ENCODE results near the gene AGPAT3.

AGPAT3 gene

GRCh38 chr21:43909741-43910400, 44.8 kb downstream of the AGPAT3 start:
- H3K79me2 ChIP-seq, result peaks cover 19% of the 10 kb centered on the region
- no peak overlapping the region for H3K9ac ChIP-seq
- H3K4me1 ChIP-seq, result peaks cover 8% of the 10 kb centered on the region
- no peak overlapping the region for H3K27ac ChIP-seq
- H3K36me3 ChIP-seq (ENCODE audit: control insufficient read depth, insufficient read depth, low read length), result no peaks in the 10 kb centered on the region
- no peak overlapping the region for H2AFZ ChIP-seq
- H3K4me2 ChIP-seq (ENCODE audit: low read length), result no peak overlapping the region
- TF ChIP-seq CTCF (IDR thresholded peaks at IDR 0.05), result no peak
- H3K27me3 ChIP-seq (ENCODE audit: control insufficient read depth, insufficient read depth, low read length), result no peaks in the 10 kb centered on the region
- no peaks in the 10 kb centered on the region for H3K9me3 ChIP-seq (ENCODE audit: control insufficient read depth, low read length)
- no peak overlapping the region for H3K4me3 ChIP-seq (ENCODE audit: low read depth, low read length)

- Histone ChIP-seq H3K9ac (no peak overlapping the region), H3K36me3 (ENCODE audit: control insufficient read depth, insufficient read depth, low read length) (no peaks in the 10 kb centered on the region), H3K4me1 (peaks cover 5% of the 10 kb centered on the region), H3K27me3 (ENCODE audit: control insufficient read depth, insufficient read depth, low read length) (no peaks in the 10 kb centered on the region), H3K9me3 (ENCODE audit: control insufficient read depth, low read length) (no peaks in the 10 kb centered on the region), H2AFZ (no peak overlapping the region), H3K4me2 (ENCODE audit: low read length) (no peak overlapping the region), H3K4me3 (ENCODE audit: low read depth, low read length) (no peak overlapping the region), H3K27ac (no peak overlapping the region), H3K79me2 (peaks cover 19% of the 10 kb centered on the region)
- TF ChIP-seq CTCF (IDR thresholded peaks at IDR 0.05), result no peak
These were observed 45.4 kb downstream of the AGPAT3 start for GRCh38 chr21:43910460-43910859.

- H3K9me3 ChIP-seq (ENCODE audit: control insufficient read depth, low read length), result no peaks in the 10 kb centered on the region
- no peak overlapping the region for H3K4me2 ChIP-seq (ENCODE audit: low read length)
- TF ChIP-seq CTCF (IDR thresholded peaks at IDR 0.05), result no peak
- H3K4me1 ChIP-seq, result peaks cover 5% of the 10 kb centered on the region
- H3K27ac ChIP-seq, result no peak overlapping the region
- H3K79me2 ChIP-seq, result peaks cover 23% of the 10 kb centered on the region
- H3K27me3 ChIP-seq (ENCODE audit: control insufficient read depth, insufficient read depth, low read length), result no peaks in the 10 kb centered on the region
- H3K4me3 ChIP-seq (ENCODE audit: low read depth, low read length), result no peak overlapping the region
- H3K9ac ChIP-seq, result no peak overlapping the region
- no peaks in the 10 kb centered on the region for H3K36me3 ChIP-seq (ENCODE audit: control insufficient read depth, insufficient read depth, low read length)
- no peak overlapping the region for H2AFZ ChIP-seq
These were observed 46.3 kb downstream of the AGPAT3 start for GRCh38 chr21:43911015-43911934.

- Histone ChIP-seq H3K9ac (no peak overlapping the region), H3K27ac (no peak overlapping the region)
These were observed 47.0 kb downstream of the AGPAT3 start for GRCh38 chr21:43911935-43912487.

More at GRCh38 chr21:43911935-43912487, 47.0 kb downstream of the AGPAT3 start:
- H2AFZ ChIP-seq, result no peak overlapping the region
- H3K36me3 ChIP-seq (ENCODE audit: control insufficient read depth, insufficient read depth, low read length), result no peaks in the 10 kb centered on the region
- no peaks in the 10 kb centered on the region for H3K9me3 ChIP-seq (ENCODE audit: control insufficient read depth, low read length)
- H3K79me2 ChIP-seq, result peaks cover 26% of the 10 kb centered on the region
- no peaks in the 10 kb centered on the region for H3K27me3 ChIP-seq (ENCODE audit: control insufficient read depth, insufficient read depth, low read length)
- TF ChIP-seq CTCF (IDR thresholded peaks at IDR 0.05), result no peak
- no peak overlapping the region for H3K4me2 ChIP-seq (ENCODE audit: low read length)
- peaks cover 5% of the 10 kb centered on the region for H3K4me1 ChIP-seq
- no peak overlapping the region for H3K4me3 ChIP-seq (ENCODE audit: low read depth, low read length)

All from parathyroid adenoma (tissue), 2 donors.